ENCODE results near the gene TECPR2.
A peak's percentile ranks its signal among the peaks of the same experiment; 100 is the strongest.

TECPR2 gene

GRCh38 chr14:102314242-102315011 is 48.3 kb upstream of the TECPR2 start:
- TF ChIP-seq ESRRG (CRISPR knock-in tag; IDR thresholded peaks at IDR 0.05) (no peak), OSR1 (CRISPR knock-in tag; IDR thresholded peaks at IDR 0.05) (no peak), TCF4 (CRISPR knock-in tag; IDR thresholded peaks at IDR 0.05; ENCODE audit: borderline replicate concordance) (no peak), GLIS3 (CRISPR knock-in tag; IDR thresholded peaks at IDR 0.05) (no peak), ZNF70 (CRISPR knock-in tag; IDR thresholded peaks at IDR 0.05) (no peak), ZNF565 (CRISPR knock-in tag; conservative IDR thresholded peaks at IDR 0.05; ENCODE audit: low read depth) (no peak), ZFP3 (CRISPR knock-in tag; IDR thresholded peaks at IDR 0.05) (no peak)
- TF ChIP-seq, protein P1, sequence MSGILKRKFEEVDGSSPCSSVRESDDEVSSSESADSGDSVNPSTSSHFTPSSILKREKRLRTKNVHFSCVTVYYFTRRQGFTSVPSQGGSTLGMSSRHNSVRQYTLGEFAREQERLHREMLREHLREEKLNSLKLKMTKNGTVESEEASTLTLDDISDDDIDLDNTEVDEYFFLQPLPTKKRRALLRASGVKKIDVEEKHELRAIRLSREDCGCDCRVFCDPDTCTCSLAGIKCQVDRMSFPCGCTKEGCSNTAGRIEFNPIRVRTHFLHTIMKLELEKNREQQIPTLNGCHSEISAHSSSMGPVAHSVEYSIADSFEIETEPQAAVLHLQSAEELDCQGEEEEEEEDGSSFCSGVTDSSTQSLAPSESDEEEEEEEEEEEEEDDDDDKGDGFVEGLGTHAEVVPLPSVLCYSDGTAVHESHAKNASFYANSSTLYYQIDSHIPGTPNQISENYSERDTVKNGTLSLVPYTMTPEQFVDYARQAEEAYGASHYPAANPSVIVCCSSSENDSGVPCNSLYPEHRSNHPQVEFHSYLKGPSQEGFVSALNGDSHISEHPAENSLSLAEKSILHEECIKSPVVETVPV (CRISPR knock-in tag; IDR thresholded peaks at IDR 0.05): no peak
- TF ChIP-seq, protein P2, sequence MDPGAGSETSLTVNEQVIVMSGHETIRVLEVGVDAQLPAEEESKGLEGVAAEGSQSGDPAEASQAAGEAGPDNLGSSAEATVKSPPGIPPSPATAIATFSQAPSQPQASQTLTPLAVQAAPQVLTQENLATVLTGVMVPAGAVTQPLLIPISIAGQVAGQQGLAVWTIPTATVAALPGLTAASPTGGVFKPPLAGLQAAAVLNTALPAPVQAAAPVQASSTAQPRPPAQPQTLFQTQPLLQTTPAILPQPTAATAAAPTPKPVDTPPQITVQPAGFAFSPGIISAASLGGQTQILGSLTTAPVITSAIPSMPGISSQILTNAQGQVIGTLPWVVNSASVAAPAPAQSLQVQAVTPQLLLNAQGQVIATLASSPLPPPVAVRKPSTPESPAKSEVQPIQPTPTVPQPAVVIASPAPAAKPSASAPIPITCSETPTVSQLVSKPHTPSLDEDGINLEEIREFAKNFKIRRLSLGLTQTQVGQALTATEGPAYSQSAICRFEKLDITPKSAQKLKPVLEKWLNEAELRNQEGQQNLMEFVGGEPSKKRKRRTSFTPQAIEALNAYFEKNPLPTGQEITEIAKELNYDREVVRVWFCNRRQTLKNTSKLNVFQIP (CRISPR knock-in tag; IDR thresholded peaks at IDR 0.05; ENCODE audit: borderline replicate concordance, low read depth): no peak
- peak; percentile 74 for ATAC-seq

GRCh38 chr14:102315121-102315520 is 47.6 kb upstream of the TECPR2 start:
- ATAC-seq: no peak
- TF ChIP-seq GLIS3 (CRISPR knock-in tag; IDR thresholded peaks at IDR 0.05): no peak
- no peak for TF ChIP-seq ZFP30 (CRISPR knock-in tag; IDR thresholded peaks at IDR 0.05)
- TF ChIP-seq ZNF565 (CRISPR knock-in tag; conservative IDR thresholded peaks at IDR 0.05; ENCODE audit: low read depth): no peak
- no peak for TF ChIP-seq CSDC2 (CRISPR knock-in tag; IDR thresholded peaks at IDR 0.05)

GRCh38 chr14:102316338-102316742 is 46.4 kb upstream of the TECPR2 start:
- peak; percentile 10 for ATAC-seq
- TF ChIP-seq CSDC2 (CRISPR knock-in tag; IDR thresholded peaks at IDR 0.05) (no peak), SNAI2 (CRISPR knock-in tag; IDR thresholded peaks at IDR 0.05) (no peak), PPARA (CRISPR knock-in tag; IDR thresholded peaks at IDR 0.05; ENCODE audit: borderline replicate concordance) (no peak), PATZ1 (CRISPR knock-in tag; IDR thresholded peaks at IDR 0.05; ENCODE audit: borderline replicate concordance) (no peak), BACH2 (CRISPR knock-in tag; IDR thresholded peaks at IDR 0.05; ENCODE audit: borderline replicate concordance) (no peak), ESRRG (CRISPR knock-in tag; IDR thresholded peaks at IDR 0.05) (no peak), ZNF565 (CRISPR knock-in tag; conservative IDR thresholded peaks at IDR 0.05; ENCODE audit: low read depth) (no peak), ZFP3 (CRISPR knock-in tag; IDR thresholded peaks at IDR 0.05) (no peak), ISL1 (CRISPR knock-in tag; IDR thresholded peaks at IDR 0.05) (no peak), ZNF70 (CRISPR knock-in tag; IDR thresholded peaks at IDR 0.05) (no peak), ARNTL (CRISPR knock-in tag; IDR thresholded peaks at IDR 0.05; ENCODE audit: borderline replicate concordance, low read depth) (no peak), ZC3H10 (CRISPR knock-in tag; IDR thresholded peaks at IDR 0.05) (no peak)
- TF ChIP-seq, protein P1 (CRISPR knock-in tag; IDR thresholded peaks at IDR 0.05): no peak
- TF ChIP-seq, protein P2 (CRISPR knock-in tag; IDR thresholded peaks at IDR 0.05; ENCODE audit: borderline replicate concordance, low read depth): no peak
- TF ChIP-seq, protein P3, sequence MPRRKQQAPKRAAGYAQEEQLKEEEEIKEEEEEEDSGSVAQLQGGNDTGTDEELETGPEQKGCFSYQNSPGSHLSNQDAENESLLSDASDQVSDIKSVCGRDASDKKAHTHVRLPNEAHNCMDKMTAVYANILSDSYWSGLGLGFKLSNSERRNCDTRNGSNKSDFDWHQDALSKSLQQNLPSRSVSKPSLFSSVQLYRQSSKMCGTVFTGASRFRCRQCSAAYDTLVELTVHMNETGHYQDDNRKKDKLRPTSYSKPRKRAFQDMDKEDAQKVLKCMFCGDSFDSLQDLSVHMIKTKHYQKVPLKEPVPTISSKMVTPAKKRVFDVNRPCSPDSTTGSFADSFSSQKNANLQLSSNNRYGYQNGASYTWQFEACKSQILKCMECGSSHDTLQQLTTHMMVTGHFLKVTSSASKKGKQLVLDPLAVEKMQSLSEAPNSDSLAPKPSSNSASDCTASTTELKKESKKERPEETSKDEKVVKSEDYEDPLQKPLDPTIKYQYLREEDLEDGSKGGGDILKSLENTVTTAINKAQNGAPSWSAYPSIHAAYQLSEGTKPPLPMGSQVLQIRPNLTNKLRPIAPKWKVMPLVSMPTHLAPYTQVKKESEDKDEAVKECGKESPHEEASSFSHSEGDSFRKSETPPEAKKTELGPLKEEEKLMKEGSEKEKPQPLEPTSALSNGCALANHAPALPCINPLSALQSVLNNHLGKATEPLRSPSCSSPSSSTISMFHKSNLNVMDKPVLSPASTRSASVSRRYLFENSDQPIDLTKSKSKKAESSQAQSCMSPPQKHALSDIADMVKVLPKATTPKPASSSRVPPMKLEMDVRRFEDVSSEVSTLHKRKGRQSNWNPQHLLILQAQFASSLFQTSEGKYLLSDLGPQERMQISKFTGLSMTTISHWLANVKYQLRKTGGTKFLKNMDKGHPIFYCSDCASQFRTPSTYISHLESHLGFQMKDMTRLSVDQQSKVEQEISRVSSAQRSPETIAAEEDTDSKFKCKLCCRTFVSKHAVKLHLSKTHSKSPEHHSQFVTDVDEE (CRISPR knock-in tag; IDR thresholded peaks at IDR 0.05): no peak

Measured in SK-N-SH treated with all-trans-retinoic acid at 6 μM for 48 hours (cell line).